Esophagus squamous epithelium (tissue), 4 donors: Measurements from ENCODE around the gene G0S2.

Source experiments
- POLR2A ChIP-seq, 4 donors: fragments of 450-650 bp; IDR thresholded peaks; one replicate each; pipeline ENCODE4 v1.6.1; 2017; ENCODE audit warnings: antibody characterized with exemption in 4 of 4, mild to moderate bottlenecking in 4 of 4, moderate library complexity in 3 of 4
- TF ChIP-seq, protein P1 (sequence below), 6 experiments: fragments of 450-650 bp in 4 of 6; fragments of 200-600 bp in 2 of 6; sonication (generic) in 2 of 6; IDR thresholded peaks; one replicate each; pipeline ENCODE4 v1.5.1; 2016 to 2019; ENCODE audit warnings: antibody characterized with exemption in 6 of 6, mild to moderate bottlenecking in 4 of 6, moderate library complexity in 4 of 6

DNA sequence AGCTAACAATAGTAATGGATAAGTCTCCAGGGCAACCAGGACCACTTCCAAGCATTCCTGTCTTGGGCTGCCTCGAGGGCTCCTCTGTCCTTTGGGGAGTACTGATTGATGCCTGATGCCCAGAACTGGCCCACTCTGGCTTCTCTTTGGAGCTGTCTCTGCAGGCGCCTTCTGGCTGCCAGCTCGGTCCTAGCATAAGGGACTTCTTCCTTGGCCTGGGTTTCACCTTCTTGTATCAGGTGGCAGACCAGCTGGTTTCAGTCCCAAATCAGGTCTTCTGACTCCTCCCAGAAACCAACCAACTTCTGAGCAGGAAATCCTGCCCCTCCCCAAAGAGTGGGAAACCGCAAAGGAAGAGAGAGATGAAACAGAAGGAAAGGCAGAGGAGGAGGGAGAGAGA lies 10.6 kb downstream of the G0S2 start:
- TF ChIP-seq, protein P1, sequence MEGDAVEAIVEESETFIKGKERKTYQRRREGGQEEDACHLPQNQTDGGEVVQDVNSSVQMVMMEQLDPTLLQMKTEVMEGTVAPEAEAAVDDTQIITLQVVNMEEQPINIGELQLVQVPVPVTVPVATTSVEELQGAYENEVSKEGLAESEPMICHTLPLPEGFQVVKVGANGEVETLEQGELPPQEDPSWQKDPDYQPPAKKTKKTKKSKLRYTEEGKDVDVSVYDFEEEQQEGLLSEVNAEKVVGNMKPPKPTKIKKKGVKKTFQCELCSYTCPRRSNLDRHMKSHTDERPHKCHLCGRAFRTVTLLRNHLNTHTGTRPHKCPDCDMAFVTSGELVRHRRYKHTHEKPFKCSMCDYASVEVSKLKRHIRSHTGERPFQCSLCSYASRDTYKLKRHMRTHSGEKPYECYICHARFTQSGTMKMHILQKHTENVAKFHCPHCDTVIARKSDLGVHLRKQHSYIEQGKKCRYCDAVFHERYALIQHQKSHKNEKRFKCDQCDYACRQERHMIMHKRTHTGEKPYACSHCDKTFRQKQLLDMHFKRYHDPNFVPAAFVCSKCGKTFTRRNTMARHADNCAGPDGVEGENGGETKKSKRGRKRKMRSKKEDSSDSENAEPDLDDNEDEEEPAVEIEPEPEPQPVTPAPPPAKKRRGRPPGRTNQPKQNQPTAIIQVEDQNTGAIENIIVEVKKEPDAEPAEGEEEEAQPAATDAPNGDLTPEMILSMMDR (IDR thresholded peaks at IDR 0.05) = no peak
- TF ChIP-seq POLR2A (IDR thresholded peaks at IDR 0.05) = no peak
